K562 (cell line): ENCODE measurements around the gene PTP4A2. TPM values are rescaled to one million over a fixed set of nuclear protein-coding genes. Genes with fewer than 3 reads are reported as not detected.

Experiments
- CCAR2 ChIP-seq: fragments of 200-400 bp; formaldehyde crosslinking; IDR thresholded peaks from 2 replicates; pipeline ENCODE4 v1.6.1; 2017; ENCODE audit warnings: mild to moderate bottlenecking, low read depth, low read length
- CHD7 ChIP-seq: fragments of 200-600 bp; sonication (generic); IDR thresholded peaks from one replicate; pipeline ENCODE4 v1.6.1; 2012; ENCODE audit warnings: mild to moderate bottlenecking, low read depth, low read length, inconsistent platforms
- DACH1 ChIP-seq: fragments of 450-650 bp; IDR thresholded peaks from 2 replicates; pipeline ENCODE4 v1.6.1; 2018; ENCODE audit not compliant: partially characterized antibody
- HEY1 ChIP-seq: fragments of 250-450 bp; sonication (Bioruptor Pico); IDR thresholded peaks from 2 replicates; pipeline ENCODE4 v1.5.0; 2020; ENCODE audit warnings: mild to moderate bottlenecking, moderate library complexity, borderline replicate concordance
- KAT8 ChIP-seq: fragments of 450-650 bp; IDR thresholded peaks from 2 replicates; pipeline ENCODE4 v1.6.1; 2016; ENCODE audit warnings: low read depth, mild to moderate bottlenecking
- MAZ ChIP-seq, 2 experiments: fragments of 450-650 bp in 1 of 2; sonication (generic) in 1 of 2; formaldehyde crosslinking; IDR thresholded peaks in 1 of 2; conservative IDR thresholded peaks in 1 of 2; 2 replicates each; pipeline versions ENCODE4 v1.4.0 to v1.5.0; 2020; ENCODE audit warnings: mild to moderate bottlenecking in 1 of 2, missing genetic modification reagents in 1 of 2
- NCOA1 ChIP-seq: fragments of 450-650 bp; IDR thresholded peaks from 2 replicates; pipeline ENCODE4 v1.6.1; 2016; ENCODE audit warnings: low read depth
- NELFE ChIP-seq: IDR thresholded peaks from 2 replicates; pipeline ENCODE4 v1.6.1; 2011; ENCODE audit warnings: mild to moderate bottlenecking; ENCODE audit not compliant: insufficient read depth, insufficient read length
- NFRKB ChIP-seq: fragments of 450-650 bp; IDR thresholded peaks from 2 replicates; pipeline ENCODE4 v1.6.1; 2016; ENCODE audit warnings: low read depth
- OTX1 ChIP-seq: fragments of 450-650 bp; formaldehyde crosslinking; IDR thresholded peaks from 2 replicates; pipeline ENCODE4 v1.4.0; 2022; ENCODE audit warnings: mild to moderate bottlenecking
- PTTG1 ChIP-seq: fragments of 450-650 bp; IDR thresholded peaks from 2 replicates; pipeline ENCODE4 v1.6.1; 2016; ENCODE audit warnings: low read depth, mild to moderate bottlenecking, missing genetic modification characterization, missing compliant biosample characterization
- SMAD4 ChIP-seq: fragments of 250-450 bp; sonication (Bioruptor Pico); conservative IDR thresholded peaks from 2 replicates; pipeline ENCODE4 v1.8.0; 2021; ENCODE audit warnings: inconsistent platforms, mild to moderate bottlenecking, moderate library complexity
- TARDBP ChIP-seq: fragments of 450-650 bp; IDR thresholded peaks from 2 replicates; pipeline ENCODE4 v1.6.1; 2016
- TRIM25 ChIP-seq: fragments of 450-650 bp; IDR thresholded peaks from 2 replicates; pipeline ENCODE4 v1.7.0; 2016; ENCODE audit warnings: borderline replicate concordance
- ZNF184 ChIP-seq: sonication (generic); formaldehyde crosslinking; IDR thresholded peaks from 2 replicates; pipeline ENCODE4 v1.5.0; 2020; ENCODE audit warnings: missing genetic modification reagents
- ZNF57 ChIP-seq: fragments of 450-650 bp; formaldehyde crosslinking; IDR thresholded peaks from 2 replicates; pipeline ENCODE4 v1.4.0; 2020; ENCODE audit warnings: mild to moderate bottlenecking, moderate library complexity
- polyA plus RNA-seq, 8 experiments: library from polyadenylated mRNA; depleted of rRNA in 4 of 8; stranded (reverse) in 5 of 8; unstranded in 3 of 8; fragments of >200 nt; fragmentation: Nextera tagmentation in 2 of 8; fragmentation: Illumina TruSeq in 1 of 8; extraction: Ambion mirVana in 2 of 8; extraction: Trizol in 1 of 8; gene quantifications; 2 replicates each; pipeline versions ENCODE4 v1.2.1 to v1.2.3, GENCODE V29; 2011 to 2014; ENCODE audit warnings: inconsistent platforms in 1 of 8, missing spikeins in 1 of 8
- total RNA-seq, 7 experiments: library from RNA; depleted of rRNA in 6 of 7; stranded (reverse); fragments of >200 nt in 6 of 7; fragmentation: Illumina TruSeq in 2 of 7; extraction: Trizol in 2 of 7; gene quantifications; 2 replicates each; pipeline versions ENCODE4 v1.2.1 to v1.2.3, GENCODE V29; 2011 to 2021; ENCODE audit warnings: low replicate concordance in 1 of 7

PTP4A2 gene
- total and polyA plus RNA-seq, 9 of the 15 experiments (the other 6 are each of a cell fraction or from before 2014, with no cell fraction given), result 197 to 870 (median 480) TPM

GRCh38 chr1:31954607-31955283 lies 16.6 kb upstream of the PTP4A2 start (continued):
- TF ChIP-seq SMAD4 (CRISPR knock-in tag) (peak; percentile 96), CHD7 (no peak), DACH1 (no peak), PTTG1 (no peak; the same call in 1 of the 2 replicates), TARDBP (peak; percentile 44; the same call in 1 of the 2 replicates), CCAR2 (no peak), TRIM25 (no peak), ZNF184 (CRISPR knock-in tag) (no peak), MAZ (CRISPR knock-in tag; conservative IDR thresholded peaks at IDR 0.05 in 1 of 2, IDR thresholded peaks at IDR 0.05 in 1 of 2) (peak; percentile 39 to 69; a peak in 3 of 4 replicates), OTX1 (CRISPR knock-in tag) (0 out of 2 replicates have a peak, but pooled peaks have one; percentile 2), HEY1 (CRISPR knock-in tag) (no peak), NFRKB (peak; percentile 91), NELFE (no peak), NCOA1 (no peak; the same call in 1 of the 2 replicates), KAT8 (no peak), ZNF57 (no peak)
